ENCODE results near the gene WAC. TPM values are rescaled to one million over a fixed set of nuclear protein-coding genes. Genes with fewer than 3 reads are reported as not detected.

Gene WAC
- total and polyA plus RNA-seq, 9 of the 15 experiments (the other 6 are each of a cell fraction or from before 2014, with no cell fraction given) = 24.8 to 123 (median 78.2) TPM

GRCh38 chr10:28496481-28496961, 36.4 kb upstream of the WAC start (continued):
- TF ChIP-seq, protein P1, sequence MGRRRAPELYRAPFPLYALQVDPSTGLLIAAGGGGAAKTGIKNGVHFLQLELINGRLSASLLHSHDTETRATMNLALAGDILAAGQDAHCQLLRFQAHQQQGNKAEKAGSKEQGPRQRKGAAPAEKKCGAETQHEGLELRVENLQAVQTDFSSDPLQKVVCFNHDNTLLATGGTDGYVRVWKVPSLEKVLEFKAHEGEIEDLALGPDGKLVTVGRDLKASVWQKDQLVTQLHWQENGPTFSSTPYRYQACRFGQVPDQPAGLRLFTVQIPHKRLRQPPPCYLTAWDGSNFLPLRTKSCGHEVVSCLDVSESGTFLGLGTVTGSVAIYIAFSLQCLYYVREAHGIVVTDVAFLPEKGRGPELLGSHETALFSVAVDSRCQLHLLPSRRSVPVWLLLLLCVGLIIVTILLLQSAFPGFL (CRISPR knock-in tag; IDR thresholded peaks at IDR 0.05) = no peak
- TF ChIP-seq MITF (IDR thresholded peaks at IDR 0.05) = no peak
- TF ChIP-seq, protein P2, sequence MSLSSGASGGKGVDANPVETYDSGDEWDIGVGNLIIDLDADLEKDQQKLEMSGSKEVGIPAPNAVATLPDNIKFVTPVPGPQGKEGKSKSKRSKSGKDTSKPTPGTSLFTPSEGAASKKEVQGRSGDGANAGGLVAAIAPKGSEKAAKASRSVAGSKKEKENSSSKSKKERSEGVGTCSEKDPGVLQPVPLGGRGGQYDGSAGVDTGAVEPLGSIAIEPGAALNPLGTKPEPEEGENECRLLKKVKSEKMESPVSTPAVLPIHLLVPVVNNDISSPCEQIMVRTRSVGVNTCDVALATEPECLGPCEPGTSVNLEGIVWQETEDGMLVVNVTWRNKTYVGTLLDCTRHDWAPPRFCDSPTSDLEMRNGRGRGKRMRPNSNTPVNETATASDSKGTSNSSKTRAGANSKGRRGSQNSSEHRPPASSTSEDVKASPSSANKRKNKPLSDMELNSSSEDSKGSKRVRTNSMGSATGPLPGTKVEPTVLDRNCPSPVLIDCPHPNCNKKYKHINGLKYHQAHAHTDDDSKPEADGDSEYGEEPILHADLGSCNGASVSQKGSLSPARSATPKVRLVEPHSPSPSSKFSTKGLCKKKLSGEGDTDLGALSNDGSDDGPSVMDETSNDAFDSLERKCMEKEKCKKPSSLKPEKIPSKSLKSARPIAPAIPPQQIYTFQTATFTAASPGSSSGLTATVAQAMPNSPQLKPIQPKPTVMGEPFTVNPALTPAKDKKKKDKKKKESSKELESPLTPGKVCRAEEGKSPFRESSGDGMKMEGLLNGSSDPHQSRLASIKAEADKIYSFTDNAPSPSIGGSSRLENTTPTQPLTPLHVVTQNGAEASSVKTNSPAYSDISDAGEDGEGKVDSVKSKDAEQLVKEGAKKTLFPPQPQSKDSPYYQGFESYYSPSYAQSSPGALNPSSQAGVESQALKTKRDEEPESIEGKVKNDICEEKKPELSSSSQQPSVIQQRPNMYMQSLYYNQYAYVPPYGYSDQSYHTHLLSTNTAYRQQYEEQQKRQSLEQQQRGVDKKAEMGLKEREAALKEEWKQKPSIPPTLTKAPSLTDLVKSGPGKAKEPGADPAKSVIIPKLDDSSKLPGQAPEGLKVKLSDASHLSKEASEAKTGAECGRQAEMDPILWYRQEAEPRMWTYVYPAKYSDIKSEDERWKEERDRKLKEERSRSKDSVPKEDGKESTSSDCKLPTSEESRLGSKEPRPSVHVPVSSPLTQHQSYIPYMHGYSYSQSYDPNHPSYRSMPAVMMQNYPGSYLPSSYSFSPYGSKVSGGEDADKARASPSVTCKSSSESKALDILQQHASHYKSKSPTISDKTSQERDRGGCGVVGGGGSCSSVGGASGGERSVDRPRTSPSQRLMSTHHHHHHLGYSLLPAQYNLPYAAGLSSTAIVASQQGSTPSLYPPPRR (CRISPR knock-in tag; IDR thresholded peaks at IDR 0.05; ENCODE audit: borderline replicate concordance) = no peak
- TF ChIP-seq, protein P3, sequence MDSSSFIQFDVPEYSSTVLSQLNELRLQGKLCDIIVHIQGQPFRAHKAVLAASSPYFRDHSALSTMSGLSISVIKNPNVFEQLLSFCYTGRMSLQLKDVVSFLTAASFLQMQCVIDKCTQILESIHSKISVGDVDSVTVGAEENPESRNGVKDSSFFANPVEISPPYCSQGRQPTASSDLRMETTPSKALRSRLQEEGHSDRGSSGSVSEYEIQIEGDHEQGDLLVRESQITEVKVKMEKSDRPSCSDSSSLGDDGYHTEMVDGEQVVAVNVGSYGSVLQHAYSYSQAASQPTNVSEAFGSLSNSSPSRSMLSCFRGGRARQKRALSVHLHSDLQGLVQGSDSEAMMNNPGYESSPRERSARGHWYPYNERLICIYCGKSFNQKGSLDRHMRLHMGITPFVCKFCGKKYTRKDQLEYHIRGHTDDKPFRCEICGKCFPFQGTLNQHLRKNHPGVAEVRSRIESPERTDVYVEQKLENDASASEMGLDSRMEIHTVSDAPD (CRISPR knock-in tag; IDR thresholded peaks at IDR 0.05) = no peak
- TF ChIP-seq GATA2 (CRISPR knock-in tag; IDR thresholded peaks at IDR 0.05) = no peak
- 0 out of 2 replicates have a peak, but pooled peaks have one; percentile 20 for TF ChIP-seq ZFX (CRISPR knock-in tag; IDR thresholded peaks at IDR 0.05)
- no peak for TF ChIP-seq CREB1 (IDR thresholded peaks at IDR 0.05)
- TF ChIP-seq CREB1 (CRISPR knock-in tag; IDR thresholded peaks at IDR 0.05) = no peak
- no peak for TF ChIP-seq ZNF695 (CRISPR knock-in tag; IDR thresholded peaks at IDR 0.05)
- TF ChIP-seq TCFL5 (CRISPR knock-in tag; conservative IDR thresholded peaks at IDR 0.05) = no peak
- no peak for TF ChIP-seq SIN3B (IDR thresholded peaks at IDR 0.05; ENCODE audit: low read depth)
- no peak for TF ChIP-seq ZNF830 (CRISPR knock-in tag; IDR thresholded peaks at IDR 0.05)
- TF ChIP-seq ZNF444 (CRISPR knock-in tag; IDR thresholded peaks at IDR 0.05) = no peak
- peak; percentile 27; the same call in 1 of the 2 replicates for TF ChIP-seq TOE1 (IDR thresholded peaks at IDR 0.05; ENCODE audit: borderline replicate concordance)
- TF ChIP-seq TOE1 (CRISPR knock-in tag; IDR thresholded peaks at IDR 0.05; ENCODE audit: borderline replicate concordance, low read depth) = no peak
- peak; percentile 65 for TF ChIP-seq ARID1B (IDR thresholded peaks at IDR 0.05)
- no peak for TF ChIP-seq MAFG (tag; conservative IDR thresholded peaks at IDR 0.05)
- TF ChIP-seq HDAC8 (tag; IDR thresholded peaks at IDR 0.05) = no peak
- peak; percentile 82 for TF ChIP-seq MEIS2 (IDR thresholded peaks at IDR 0.05; ENCODE audit: partially characterized antibody)
- no peak for TF ChIP-seq SPI1 (IDR thresholded peaks at IDR 0.05; ENCODE audit: borderline replicate concordance, low read depth, low read length)
- no peak for TF ChIP-seq LARP7 (IDR thresholded peaks at IDR 0.05)
- no peak for TF ChIP-seq NFIX (CRISPR knock-in tag; IDR thresholded peaks at IDR 0.05; ENCODE audit: low read depth)

Data from K562 (cell line).